C4-2B (cell line): ENCODE data around the gene STX18.

Experiments used
- ZFX ChIP-seq: fragments of 450-650 bp; IDR thresholded peaks from 2 replicates; pipeline ENCODE4 v1.6.1; 2017
- TF ChIP-seq, protein P1 (sequence below): fragments of 450-650 bp; conservative IDR thresholded peaks from 2 replicates; pipeline ENCODE4 v1.5.1; 2017; ENCODE audit warnings: mild to moderate bottlenecking

DNA sequence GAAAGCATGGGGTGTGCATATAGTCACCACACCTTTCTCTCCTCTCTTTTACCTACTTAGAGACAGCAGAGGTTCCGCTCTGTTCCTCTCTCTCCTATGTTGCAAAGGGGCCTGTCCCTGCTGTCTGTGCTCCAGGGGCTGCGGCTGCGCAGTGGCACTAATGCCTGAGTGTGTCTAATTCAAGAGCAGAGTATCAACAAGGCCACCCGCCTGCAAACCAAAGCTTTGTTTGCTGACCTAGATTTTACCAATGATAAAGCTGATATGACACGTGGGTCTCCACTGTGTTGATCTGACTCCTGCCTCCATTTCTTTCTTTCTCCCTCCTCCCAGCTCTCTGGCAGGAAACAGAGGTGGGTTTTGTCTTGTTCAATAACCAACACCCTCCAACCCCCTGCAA lies 80.0 kb downstream of the STX18 start:
- TF ChIP-seq, protein P1, sequence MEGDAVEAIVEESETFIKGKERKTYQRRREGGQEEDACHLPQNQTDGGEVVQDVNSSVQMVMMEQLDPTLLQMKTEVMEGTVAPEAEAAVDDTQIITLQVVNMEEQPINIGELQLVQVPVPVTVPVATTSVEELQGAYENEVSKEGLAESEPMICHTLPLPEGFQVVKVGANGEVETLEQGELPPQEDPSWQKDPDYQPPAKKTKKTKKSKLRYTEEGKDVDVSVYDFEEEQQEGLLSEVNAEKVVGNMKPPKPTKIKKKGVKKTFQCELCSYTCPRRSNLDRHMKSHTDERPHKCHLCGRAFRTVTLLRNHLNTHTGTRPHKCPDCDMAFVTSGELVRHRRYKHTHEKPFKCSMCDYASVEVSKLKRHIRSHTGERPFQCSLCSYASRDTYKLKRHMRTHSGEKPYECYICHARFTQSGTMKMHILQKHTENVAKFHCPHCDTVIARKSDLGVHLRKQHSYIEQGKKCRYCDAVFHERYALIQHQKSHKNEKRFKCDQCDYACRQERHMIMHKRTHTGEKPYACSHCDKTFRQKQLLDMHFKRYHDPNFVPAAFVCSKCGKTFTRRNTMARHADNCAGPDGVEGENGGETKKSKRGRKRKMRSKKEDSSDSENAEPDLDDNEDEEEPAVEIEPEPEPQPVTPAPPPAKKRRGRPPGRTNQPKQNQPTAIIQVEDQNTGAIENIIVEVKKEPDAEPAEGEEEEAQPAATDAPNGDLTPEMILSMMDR, result no peak
- TF ChIP-seq ZFX, result no peak
